Hepatocyte (in vitro differentiated cells): ENCODE measurements around the gene SPIB. TPM values are rescaled to one million over a fixed set of nuclear protein-coding genes. Genes with fewer than 3 reads are reported as not detected.

Source experiments
- DNase-seq: peaks from one replicate; pipeline ENCODE4 v3.0.0-alpha.2; 2016; ENCODE audit warnings: low spot score
- H2AFZ ChIP-seq: fragments of 200-600 bp; sonication (generic); 2 replicates; pipeline ENCODE4 v1.6.0; 2016; ENCODE audit warnings: antibody characterized with exemption, mild to moderate bottlenecking
- H3K27ac ChIP-seq: fragments of 200-600 bp; sonication (generic); 2 replicates; pipeline ENCODE4 v1.5.1; 2016; ENCODE audit warnings: mild to moderate bottlenecking
- H3K27me3 ChIP-seq: fragments of 200-600 bp; sonication (generic); 2 replicates; pipeline ENCODE4 v1.6.1; 2016
- H3K36me3 ChIP-seq: fragments of 200-600 bp; sonication (generic); replicated peaks from 2 replicates; pipeline ENCODE4 v1.5.1; 2016; ENCODE audit warnings: low read depth; ENCODE audit not compliant: insufficient read depth
- H3K4me1 ChIP-seq: fragments of 200-600 bp; sonication (generic); 2 replicates; pipeline ENCODE4 v1.5.1; 2016; ENCODE audit warnings: mild to moderate bottlenecking, moderate library complexity; ENCODE audit not compliant: insufficient read depth
- H3K4me2 ChIP-seq: fragments of 200-600 bp; sonication (generic); 2 replicates; pipeline ENCODE4 v1.6.0; 2016
- H3K4me3 ChIP-seq: fragments of 200-600 bp; sonication (generic); 2 replicates; pipeline ENCODE4 v1.5.1; 2016; ENCODE audit warnings: mild to moderate bottlenecking
- H3K79me2 ChIP-seq: fragments of 200-600 bp; sonication (generic); 2 replicates; pipeline ENCODE4 v1.6.0; 2017; ENCODE audit warnings: mild to moderate bottlenecking
- H3K9me2 ChIP-seq: fragments of 200-600 bp; sonication (generic); replicated peaks from 2 replicates; pipeline ENCODE4 v1.6.0; 2017; ENCODE audit warnings: mild to moderate bottlenecking; ENCODE audit not compliant: insufficient read depth
- H3K9me3 ChIP-seq: fragments of 200-600 bp; sonication (generic); 2 replicates; pipeline ENCODE4 v1.5.1; 2016; ENCODE audit warnings: low read depth, mild to moderate bottlenecking
- H4K20me1 ChIP-seq: fragments of 200-600 bp; sonication (generic); 2 replicates; pipeline ENCODE4 v1.6.0; 2016; ENCODE audit warnings: mild to moderate bottlenecking; ENCODE audit not compliant: insufficient read depth, poor library complexity, severe bottlenecking
- CTCF ChIP-seq: fragments of 200-600 bp; sonication (generic); IDR thresholded peaks from 2 replicates; pipeline ENCODE4 v1.5.1; 2016; ENCODE audit warnings: antibody characterized with exemption, mild to moderate bottlenecking; ENCODE audit not compliant: poor library complexity
- EZH2 ChIP-seq: fragments of 200-600 bp; sonication (generic); IDR thresholded peaks from 2 replicates; pipeline ENCODE4 v1.6.1; 2016; ENCODE audit warnings: antibody characterized with exemption, mild to moderate bottlenecking, borderline replicate concordance
- EZH2phosphoT487 ChIP-seq: fragments of 200-600 bp; sonication (generic); IDR thresholded peaks from one replicate; pipeline ENCODE4 v1.6.1; 2018; ENCODE audit warnings: antibody characterized with exemption, mild to moderate bottlenecking, low read depth, moderate library complexity; ENCODE audit not compliant: unreplicated experiment, severe bottlenecking
- WGBS: methylation state at CpG from one replicate; pipeline ENCODE4 v1.1.6; 2016; ENCODE audit warnings: low lambda C conversion rate; ENCODE audit errors: missing lambda C conversion rate; 5-methylcytosine and 5-hydroxymethylcytosine counted together
- polyA plus RNA-seq: library from polyadenylated mRNA; unstranded; fragments of >200 nt; fragmentation: Nextera tagmentation; extraction: Ambion mirVana; gene quantifications from 2 replicates; pipeline ENCODE4 v1.2.1, GENCODE V29; 2016
- total RNA-seq: library from RNA; depleted of rRNA; stranded (reverse); fragments of >200 nt; gene quantifications from 2 replicates; pipeline ENCODE4 v1.2.3, GENCODE V29; 2014

Gene SPIB
- total and polyA plus RNA-seq, 2 experiments from 2014 or later, result 0.63 to 2.8 TPM

- TF ChIP-seq CTCF (no peak), EZH2phosphoT487 (no peak)
- H3K36me3 ChIP-seq, result no peaks in the 10 kb centered on the region
- H3K4me1 ChIP-seq, result no peaks in the 10 kb centered on the region
- no peak overlapping the region for H3K4me2 ChIP-seq
- H3K27ac ChIP-seq, result peak overlapping the region; percentile 20
- H3K79me2 ChIP-seq, result no peaks in the 10 kb centered on the region
- DNase-seq, result no peak
- H3K27me3 ChIP-seq, result no peaks in the 10 kb centered on the region
- H3K9me2 ChIP-seq, result no peaks in the 10 kb centered on the region
- H3K9me3 ChIP-seq, result no peaks in the 10 kb centered on the region
- H2AFZ ChIP-seq, result no peak overlapping the region
- 94% methylated on average over 10 of the region's 10 CpGs for WGBS
- H3K4me3 ChIP-seq, result no peak overlapping the region
- no peaks in the 10 kb centered on the region for H4K20me1 ChIP-seq
These were observed 8.6 kb upstream of the SPIB start for GRCh38 chr19:50410109-50410508.

DNA sequence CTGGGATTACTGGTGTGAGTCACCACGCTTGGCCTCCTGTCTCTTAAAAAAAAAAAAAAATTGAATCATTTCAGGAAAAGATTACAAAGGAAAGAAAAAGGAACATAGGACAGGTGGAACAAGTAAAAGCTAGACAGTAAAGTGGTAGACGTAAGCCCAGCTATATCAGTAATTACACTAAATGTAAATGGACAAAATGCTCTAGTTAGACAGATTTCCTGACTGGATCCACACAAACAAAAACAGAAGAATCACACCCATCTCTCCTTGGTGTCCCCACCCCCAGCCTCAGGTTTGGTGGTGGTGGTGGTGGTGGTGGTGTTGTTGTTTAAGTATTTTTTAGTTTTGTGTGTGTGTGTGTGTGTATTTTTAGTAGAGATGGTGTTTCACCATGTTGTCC lies 6.3 kb upstream of the SPIB start:
- no peaks in the 10 kb centered on the region for H3K9me3 ChIP-seq
- H3K36me3 ChIP-seq, result no peaks in the 10 kb centered on the region
- WGBS, result 92% methylated on average over 2 of the region's 2 CpGs
- no peaks in the 10 kb centered on the region for H3K79me2 ChIP-seq
- TF ChIP-seq EZH2phosphoT487, result no peak
- no peak for TF ChIP-seq CTCF
- TF ChIP-seq EZH2, result no peak
- no peaks in the 10 kb centered on the region for H3K9me2 ChIP-seq
- H3K4me3 ChIP-seq, result no peak overlapping the region
- H3K4me2 ChIP-seq, result no peak overlapping the region
- H3K4me1 ChIP-seq, result no peaks in the 10 kb centered on the region
- no peak overlapping the region for H3K27ac ChIP-seq
- H2AFZ ChIP-seq, result no peak overlapping the region
- no peaks in the 10 kb centered on the region for H3K27me3 ChIP-seq
- no peaks in the 10 kb centered on the region for H4K20me1 ChIP-seq
- DNase-seq, result no peak

GRCh38 chr19:50413096-50413495 lies 5.6 kb upstream of the SPIB start:
- H3K4me3 ChIP-seq, result no peak overlapping the region
- no peaks in the 10 kb centered on the region for H3K9me2 ChIP-seq
- H3K36me3 ChIP-seq, result no peaks in the 10 kb centered on the region
- H3K9me3 ChIP-seq, result no peaks in the 10 kb centered on the region
- no peak overlapping the region for H2AFZ ChIP-seq
- WGBS, result 93% methylated on average over 13 of the region's 13 CpGs
- H3K27me3 ChIP-seq, result peaks cover 2% of the 10 kb centered on the region
- no peak overlapping the region for H3K4me2 ChIP-seq
- no peaks in the 10 kb centered on the region for H3K4me1 ChIP-seq
- no peak overlapping the region for H3K27ac ChIP-seq
- DNase-seq, result peak; percentile 7
- no peaks in the 10 kb centered on the region for H3K79me2 ChIP-seq
- H4K20me1 ChIP-seq, result no peaks in the 10 kb centered on the region
- TF ChIP-seq CTCF (no peak), EZH2phosphoT487 (no peak), EZH2 (no peak)

GRCh38 chr19:50413531-50413930 lies 5.2 kb upstream of the SPIB start:
- no peak overlapping the region for H2AFZ ChIP-seq
- no peaks in the 10 kb centered on the region for H4K20me1 ChIP-seq
- H3K4me1 ChIP-seq, result peaks cover 4% of the 10 kb centered on the region
- 97% methylated on average over 21 of the region's 21 CpGs for whole genome bisulfite sequencing
- no peak for DNase-seq
- peaks cover 6% of the 10 kb centered on the region for H3K27me3 ChIP-seq
- H3K27ac ChIP-seq, result no peak overlapping the region
- TF ChIP-seq EZH2, result no peak
- no peak for TF ChIP-seq CTCF
- TF ChIP-seq EZH2phosphoT487, result no peak
- no peaks in the 10 kb centered on the region for H3K36me3 ChIP-seq
- no peak overlapping the region for H3K4me3 ChIP-seq
- no peaks in the 10 kb centered on the region for H3K9me2 ChIP-seq
- no peaks in the 10 kb centered on the region for H3K9me3 ChIP-seq
- H3K79me2 ChIP-seq, result no peaks in the 10 kb centered on the region
- H3K4me2 ChIP-seq, result no peak overlapping the region
